Upper lobe of right lung (tissue), 1 donor: Measurements from ENCODE around the gene WDR55. TPM values are rescaled to one million over a fixed set of nuclear protein-coding genes. Genes with fewer than 3 reads are reported as not detected.
"Not testable (repeated sequence)": the region's sequence is repeated elsewhere in the genome, so short reads cannot be mapped to it uniquely, and the experiment has no call there.

Experiments used
- ATAC-seq: fragments of 200-7000 bp; cut with Tn5 transposase; one replicate; pipeline ENCODE4 v1.9.1; 2020; ENCODE audit warnings: mild to moderate bottlenecking, moderate library complexity
- DNase-seq: peaks from one replicate; pipeline ENCODE4 v3.0.0-alpha.2; 2020
- H3K27ac ChIP-seq: fragments of 200-600 bp; one replicate; pipeline ENCODE4 v1.8.0; 2022
- H3K27me3 ChIP-seq: fragments of 200-600 bp; one replicate; pipeline ENCODE4 v1.8.0; 2022; ENCODE audit warnings: mild to moderate bottlenecking
- H3K36me3 ChIP-seq: fragments of 200-600 bp; one replicate; pipeline ENCODE4 v1.8.0; 2022
- H3K4me1 ChIP-seq: fragments of 200-600 bp; one replicate; pipeline ENCODE4 v1.8.0; 2022
- H3K4me3 ChIP-seq: fragments of 200-600 bp; one replicate; pipeline ENCODE4 v1.8.0; 2022; ENCODE audit warnings: mild to moderate bottlenecking
- H3K9me3 ChIP-seq: fragments of 200-600 bp; one replicate; pipeline ENCODE4 v1.8.0; 2022
- intact Hi-C: fragments of 100-400 bp; cut with DNase I; formaldehyde crosslinking; loops from one replicate; pipeline ENCODE4 v1.11.0; 2022
- total RNA-seq: library from RNA; stranded (reverse); fragmentation: NEBNext Ultra II Directional; extraction: Animal tissue kit (Norgen Biotek cat#: 25700); gene quantifications from one replicate; pipeline ENCODE4 v1.2.1, GENCODE V29; 2021
- TF ChIP-seq, protein P1 (sequence below): fragments of 200-600 bp; IDR thresholded peaks from one replicate; pipeline ENCODE4 v1.8.0; 2022; ENCODE audit warnings: antibody characterized with exemption
- donor health status: DM: no; HTN: yes; CAD: no; lungs with severe emphysema.

Gene WDR55
- total RNA-seq, 1 donor from 2014 or later, result 23.4 TPM

DNA sequence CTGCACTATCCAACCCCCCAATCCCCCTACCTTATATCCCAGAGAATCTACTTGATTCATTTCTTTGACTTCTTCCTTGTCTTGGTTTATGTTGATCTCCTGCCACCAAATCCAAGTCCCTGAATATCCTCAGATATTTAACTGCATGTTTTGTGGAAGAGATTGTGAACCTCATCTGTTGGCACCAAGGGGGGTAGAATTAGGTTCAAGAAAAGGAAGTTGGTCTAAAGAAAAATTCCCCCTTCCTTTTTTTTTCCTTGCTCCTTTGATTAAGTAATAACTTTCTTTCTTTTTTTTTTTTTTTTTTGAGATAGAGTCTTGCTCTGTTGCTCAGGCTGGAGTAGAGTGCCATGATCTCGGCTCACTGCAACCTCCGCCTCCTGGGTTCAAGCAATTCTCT, 31.2 kb upstream of the WDR55 start:
- H3K9me3 ChIP-seq, result no peaks in the 10 kb centered on the region
- H3K4me1 ChIP-seq, result peaks cover 29% of the 10 kb centered on the region
- H3K4me3 ChIP-seq, result peak overlapping the region; percentile 61
- H3K36me3 ChIP-seq, result no peaks in the 10 kb centered on the region
- no peak for DNase-seq
- H3K27me3 ChIP-seq, result no peaks in the 10 kb centered on the region
- intact Hi-C loops, result loop anchor here (10.0 kb wide), 1 partner anchor 69 kb away; the partner anchor contains the start of genes APBB3 and SLC35A4
- H3K27ac ChIP-seq, result peak overlapping the region; percentile 31
- TF ChIP-seq, protein P1, sequence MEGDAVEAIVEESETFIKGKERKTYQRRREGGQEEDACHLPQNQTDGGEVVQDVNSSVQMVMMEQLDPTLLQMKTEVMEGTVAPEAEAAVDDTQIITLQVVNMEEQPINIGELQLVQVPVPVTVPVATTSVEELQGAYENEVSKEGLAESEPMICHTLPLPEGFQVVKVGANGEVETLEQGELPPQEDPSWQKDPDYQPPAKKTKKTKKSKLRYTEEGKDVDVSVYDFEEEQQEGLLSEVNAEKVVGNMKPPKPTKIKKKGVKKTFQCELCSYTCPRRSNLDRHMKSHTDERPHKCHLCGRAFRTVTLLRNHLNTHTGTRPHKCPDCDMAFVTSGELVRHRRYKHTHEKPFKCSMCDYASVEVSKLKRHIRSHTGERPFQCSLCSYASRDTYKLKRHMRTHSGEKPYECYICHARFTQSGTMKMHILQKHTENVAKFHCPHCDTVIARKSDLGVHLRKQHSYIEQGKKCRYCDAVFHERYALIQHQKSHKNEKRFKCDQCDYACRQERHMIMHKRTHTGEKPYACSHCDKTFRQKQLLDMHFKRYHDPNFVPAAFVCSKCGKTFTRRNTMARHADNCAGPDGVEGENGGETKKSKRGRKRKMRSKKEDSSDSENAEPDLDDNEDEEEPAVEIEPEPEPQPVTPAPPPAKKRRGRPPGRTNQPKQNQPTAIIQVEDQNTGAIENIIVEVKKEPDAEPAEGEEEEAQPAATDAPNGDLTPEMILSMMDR, result no peak
- ATAC-seq, result no peak

DNA sequence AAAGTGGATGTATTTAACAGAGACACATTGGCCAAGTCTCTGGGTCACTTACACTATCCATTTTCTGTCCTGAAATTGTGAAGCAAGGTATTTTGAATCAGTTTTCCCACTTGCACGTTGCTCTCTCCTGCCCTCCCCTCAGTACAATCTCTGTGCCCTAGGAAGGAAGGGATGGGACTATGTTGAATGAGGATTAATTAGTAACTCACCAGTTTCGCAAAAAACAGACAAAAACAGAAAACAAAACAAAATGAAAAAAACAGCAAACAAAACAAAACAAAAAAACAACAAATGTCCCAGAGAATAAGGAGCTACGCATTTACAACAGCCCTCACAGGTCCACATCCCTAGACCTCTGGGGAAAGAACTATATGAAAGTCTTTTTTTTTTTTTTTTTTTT, 30.6 kb upstream of the WDR55 start:
- Histone ChIP-seq H3K36me3 (no peaks in the 10 kb centered on the region), H3K9me3 (no peaks in the 10 kb centered on the region), H3K4me3 (no peak overlapping the region), H3K27me3 (no peaks in the 10 kb centered on the region), H3K27ac (no peak overlapping the region), H3K4me1 (peaks cover 33% of the 10 kb centered on the region)
- ATAC-seq, result no peak
- TF ChIP-seq, protein P1, result no peak
- intact Hi-C loops, result loop anchor here (10.0 kb wide), 1 partner anchor 69 kb away; the partner anchor contains the start of genes APBB3 and SLC35A4
- no peak for DNase-seq

DNA sequence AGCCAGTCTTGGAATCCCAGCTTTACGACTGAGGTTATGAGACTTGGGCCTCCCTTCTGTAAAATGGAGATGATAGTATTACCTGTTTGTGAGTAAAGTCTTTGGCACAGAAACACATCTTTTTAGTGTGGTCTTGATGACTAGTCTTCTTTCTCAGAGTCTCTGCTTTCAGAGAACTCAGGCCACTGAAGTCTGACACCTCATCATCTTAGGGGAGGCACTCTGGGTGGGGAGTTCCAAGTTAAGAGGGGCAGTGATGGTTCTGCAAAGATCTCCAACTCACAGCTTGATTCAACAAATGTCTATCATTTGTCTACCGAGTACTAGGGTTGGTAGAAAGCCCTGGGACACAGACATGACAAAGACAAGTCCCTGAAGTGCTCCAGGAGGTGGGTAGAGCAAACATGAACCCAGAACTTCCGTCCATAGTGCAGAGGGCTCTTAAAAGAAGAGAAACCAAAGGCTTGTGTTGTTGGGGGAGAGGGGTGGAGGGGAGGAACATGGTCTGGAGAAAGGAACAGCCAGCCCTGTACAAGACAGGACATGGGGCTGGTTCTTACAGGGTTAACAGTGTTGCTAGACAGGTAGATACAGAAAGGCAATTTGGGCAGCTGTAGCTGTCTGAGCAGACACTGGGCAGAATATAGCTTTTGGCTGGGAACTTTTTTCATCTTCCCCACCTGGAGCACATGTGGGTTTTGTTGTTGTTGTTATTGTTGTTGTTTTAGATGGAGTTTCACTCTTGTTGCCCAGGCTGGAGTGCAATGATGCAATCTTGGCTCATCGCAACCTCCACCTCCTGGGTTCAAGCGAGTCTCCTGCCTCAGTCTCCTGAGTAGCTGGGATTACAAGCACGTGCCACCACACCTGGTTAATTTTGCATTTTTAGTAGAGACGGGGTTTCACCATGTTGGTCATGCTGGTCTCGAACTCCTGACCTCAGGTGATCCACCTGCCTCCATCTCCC, 29.1 kb upstream of the WDR55 start:
- ATAC-seq, result no peak
- Histone ChIP-seq H3K27me3 (no peaks in the 10 kb centered on the region), H3K27ac (no peak overlapping the region), H3K36me3 (no peaks in the 10 kb centered on the region), H3K4me3 (no peak overlapping the region), H3K9me3 (no peaks in the 10 kb centered on the region), H3K4me1 (peaks cover 31% of the 10 kb centered on the region)
- no peak for DNase-seq
- intact Hi-C loops, result loop anchor here (10.0 kb wide), 1 partner anchor 71 kb away; the partner anchor contains the start of genes APBB3 and SLC35A4
- TF ChIP-seq, protein P1, result no peak

DNA sequence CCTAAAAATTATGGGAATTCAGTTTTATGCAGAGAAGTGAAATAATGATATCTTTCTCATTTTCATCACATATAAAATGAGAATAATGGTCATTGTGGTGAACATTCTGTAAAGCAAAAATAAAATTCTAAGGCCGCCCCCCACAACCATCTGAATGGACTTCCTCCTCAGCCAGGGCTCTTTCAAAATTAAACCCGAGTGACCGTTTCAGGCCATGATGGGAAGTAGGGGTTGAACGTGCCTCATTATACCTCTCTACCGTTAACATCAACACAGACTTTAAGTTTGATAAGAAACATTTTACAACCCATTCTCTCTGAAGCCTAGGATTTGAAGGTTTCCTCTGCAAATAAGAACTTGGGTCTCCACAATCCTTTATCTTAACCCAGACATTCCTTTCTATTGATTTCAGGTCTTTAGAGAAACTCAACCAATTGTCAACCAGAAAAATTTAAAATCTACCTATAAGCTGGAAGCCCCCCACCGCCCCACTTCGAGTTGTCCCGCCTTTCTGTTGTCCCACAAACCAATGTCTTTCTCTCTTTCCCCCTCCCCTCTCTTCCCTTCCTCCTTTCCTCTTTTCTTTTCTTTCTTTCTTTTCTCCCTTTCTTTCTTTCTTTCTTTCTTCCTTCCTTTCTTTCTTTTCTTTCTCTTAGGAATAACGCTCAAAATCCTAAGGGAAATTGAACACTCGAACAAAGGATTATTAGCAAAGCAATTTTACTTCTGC, 27.2 kb upstream of the WDR55 start:
- TF ChIP-seq, protein P1, result no peak
- no peak for DNase-seq
- Histone ChIP-seq H3K4me1 (peaks cover 16% of the 10 kb centered on the region), H3K9me3 (no peaks in the 10 kb centered on the region), H3K4me3 (no peak overlapping the region), H3K27ac (no peak overlapping the region), H3K36me3 (no peaks in the 10 kb centered on the region), H3K27me3 (no peaks in the 10 kb centered on the region)
- ATAC-seq, result no peak
- intact Hi-C loops, result loop anchor here (10.0 kb wide), 1 partner anchor 73 kb away; the partner anchor contains the start of genes APBB3 and SLC35A4

DNA sequence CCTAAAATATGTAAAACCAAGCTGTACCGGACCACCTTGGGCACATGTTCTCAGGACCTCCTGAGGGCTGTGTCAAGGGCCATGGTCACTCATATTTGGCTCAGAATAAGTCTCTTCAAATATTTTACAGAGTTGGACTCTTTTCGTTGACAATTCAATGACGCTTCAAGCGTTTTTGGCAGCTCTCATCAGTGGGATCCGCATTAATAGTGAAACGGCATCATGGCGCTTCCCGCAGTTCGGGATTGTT, 25.9 kb upstream of the WDR55 start:
- peaks cover 16% of the 10 kb centered on the region for H3K4me1 ChIP-seq
- ATAC-seq, H3K27me3 ChIP-seq, H3K9me3 ChIP-seq, DNase-seq: not testable (repeated sequence)
- intact Hi-C loops, result loop anchor here (10.0 kb wide), 1 partner anchor 74 kb away; the partner anchor contains the start of genes APBB3 and SLC35A4
- H3K4me3 ChIP-seq, result peak overlapping the region; percentile 91
- H3K36me3 ChIP-seq, result peaks cover 12% of the 10 kb centered on the region
- peak overlapping the region; percentile 93 for H3K27ac ChIP-seq
